Adrenal gland (tissue), 19 donors: ENCODE results near the gene SCP2. TPM values are rescaled to one million over a fixed set of nuclear protein-coding genes. Genes with fewer than 3 reads are reported as not detected.
A peak's percentile ranks its signal among the peaks of the same experiment; 100 is the strongest.

Source experiments
- DNase-seq, 7 donors: peaks; one replicate each; pipeline ENCODE4 v3.0.0-alpha.2; 2019 to 2020
- H3K27ac ChIP-seq, 5 donors: fragments of 200-600 bp; sonication (generic) in 4 of 5; 1 replicate in 3 of 5; 2 replicates in 2 of 5; pipeline versions ENCODE4 v1.5.1 to v1.8.0; 2016 to 2020; ENCODE audit warnings: mild to moderate bottlenecking in 1 of 5
- H3K27me3 ChIP-seq: fragments of 200-600 bp; 2 replicates; pipeline ENCODE4 v1.8.0; 2021
- H3K36me3 ChIP-seq, 2 donors: fragments of 200-600 bp; replicated peaks in 1 of 2; 1 replicate in 1 of 2; 2 replicates in 1 of 2; pipeline versions ENCODE4 v1.5.1 to v1.8.0; 2018 to 2022
- H3K4me1 ChIP-seq, 2 donors: fragments of 200-600 bp; replicated peaks in 1 of 2; 1 replicate in 1 of 2; 2 replicates in 1 of 2; pipeline versions ENCODE4 v1.5.1 to v1.8.0; 2018 to 2021
- H3K4me3 ChIP-seq, 4 donors: fragments of 200-600 bp; sonication (generic) in 3 of 4; one replicate each; pipeline ENCODE4 v1.5.1; 2016 to 2018
- H3K9me3 ChIP-seq, 3 donors: fragments of 200-600 bp; sonication (generic) in 1 of 3; replicated peaks in 1 of 3; 1 replicate in 2 of 3; 2 replicates in 1 of 3; pipeline versions ENCODE4 v1.5.1 to v1.8.0; 2016 to 2021
- POLR2A ChIP-seq, 2 donors: fragments of 450-650 bp; IDR thresholded peaks; one replicate each; pipeline ENCODE4 v1.6.1; 2017; ENCODE audit warnings: antibody characterized with exemption in 2 of 2, mild to moderate bottlenecking in 2 of 2, moderate library complexity in 1 of 2
- WGBS, 4 donors: extraction: QIAGEN DNeasy Blood & Tissue Kit in 2 of 4; methylation state at CpG; one replicate each; pipeline versions ENCODE4 v1.1.5 to v1.1.7; 2013 to 2017; 5-methylcytosine and 5-hydroxymethylcytosine counted together
- intact Hi-C, 2 donors: fragments of 100-400 bp; cut with DNase I; formaldehyde crosslinking; loops; one replicate each; pipeline versions ENCODE4 v1.14.1 to v1.15.0; 2022 to 2023
- long read RNA-seq, 10 donors: library from polyadenylated mRNA in 3 of 10; unstranded in 2 of 10; stranded (forward) in 1 of 10; transcript quantifications; one replicate each; pipeline ENCODE4 v2.0.0 and lab custom pipeline, GENCODE V29; 2021 to 2026
- polyA plus RNA-seq, 3 donors: library from polyadenylated mRNA; stranded (reverse); fragments of 200-250 nt in 2 of 3; fragments of 350-450 nt in 1 of 3; fragmentation: Illumina TruSeq in 1 of 3; extraction: RNeasy Lipid Tissue Mini Kit (QIAGEN cat#74804) in 1 of 3; gene quantifications; one replicate each; pipeline ENCODE4 v1.2.3, GENCODE V29; 2013 to 2014
- total RNA-seq, 9 donors: library from RNA; depleted of rRNA in 4 of 9; stranded (reverse); fragments of >200 nt in 4 of 9; fragments of 120-200 nt in 1 of 9; fragmentation: NEBNext Ultra II Directional in 1 of 9; extraction: Animal tissue kit (Norgen Biotek cat#: 25700) in 1 of 9; gene quantifications; one replicate each; pipeline versions ENCODE4 v1.1.0 to v1.2.4, GENCODE V29; 2013 to 2023
- TF ChIP-seq, protein P1 (sequence below), 6 experiments: fragments of 450-650 bp in 4 of 6; fragments of 200-600 bp in 2 of 6; sonication (generic) in 1 of 6; IDR thresholded peaks; 1 replicate in 5 of 6; 2 replicates in 1 of 6; pipeline versions ENCODE4 v1.5.1 to v1.8.0; 2016 to 2021; ENCODE audit warnings: antibody characterized with exemption in 6 of 6, mild to moderate bottlenecking in 2 of 6, moderate library complexity in 1 of 6
- donor health status: healthy with polysubstance abuse.
- donor health status: Bipolar disorder and iron deficiency.
- donor health status: DM: yes; HTN: yes; CAD: no.
- donor health status: DM: no; HTN: no; CAD: no.
- donor health status: DM: no; HTN: no; CAD: no.
- donor health status: DM: yes; HTN: yes; CAD: no.

Gene SCP2
- total RNA-seq (100 to 1,000 TPM; 114 to 170 (median 139) TPM), polyA plus RNA-seq (100 to 1,000 TPM; 120 to 256 (median 154) TPM)
- long read RNA-seq, donor 1, transcript SCP2-205 (4 exons, 1,298 nt): minor isoform, 7 of 91 reads
- long read RNA-seq, donor 1, transcript SCP2-207 (5 exons, 894 nt): major isoform, 74 of 91 reads
- long read RNA-seq, donor 1, transcript SCP2-203 (16 exons, 2,811 nt): minor isoform, 8 of 91 reads
- long read RNA-seq, donor 1, partial matches to known transcripts: 0 of 91 reads
- long read RNA-seq, donor 1, other reads (novel, unspliced or antisense): 0 of 91 reads
- long read RNA-seq, donor 2, transcript SCP2-207 (5 exons, 894 nt): major isoform, 52 of 65 reads
- long read RNA-seq, donor 2, transcript SCP2-205 (4 exons, 1,298 nt): minor isoform, 6 of 65 reads
- long read RNA-seq, donor 2, partial matches to known transcripts: 0 of 65 reads
- long read RNA-seq, donor 2, other reads (novel, unspliced or antisense): 0 of 65 reads
- long read RNA-seq, donor 3, transcript SCP2-207 (5 exons, 894 nt): major isoform, 46 of 71 reads
- long read RNA-seq, donor 3, partial matches to known transcripts: 19 of 71 reads
- long read RNA-seq, donor 3, other reads (novel, unspliced or antisense): 0 of 71 reads
- long read RNA-seq, donor 4, transcript SCP2-207 (5 exons, 894 nt): major isoform, 100 of 151 reads
- long read RNA-seq, donor 4, transcript SCP2-203 (16 exons, 2,811 nt): minor isoform, 30 of 151 reads
- long read RNA-seq, donor 4, partial matches to known transcripts: 13 of 151 reads
- long read RNA-seq, donor 4, other reads (novel, unspliced or antisense): 2 of 151 reads
- long read RNA-seq, donor 5, transcript SCP2-205 (4 exons, 1,298 nt): minor isoform, 6 of 285 reads
- long read RNA-seq, donor 5, transcript SCP2-207 (5 exons, 894 nt): major isoform, 136 of 285 reads
- long read RNA-seq, donor 5, transcript SCP2-203 (16 exons, 2,811 nt): minor isoform, 119 of 285 reads
- long read RNA-seq, donor 5, partial matches to known transcripts: 5 of 285 reads
- long read RNA-seq, donor 5, other reads (novel, unspliced or antisense): 16 of 285 reads
- long read RNA-seq, donor 6, transcript SCP2-203 (16 exons, 2,811 nt): minor isoform, 30 of 107 reads
- long read RNA-seq, donor 6, transcript SCP2-207 (5 exons, 894 nt): major isoform, 57 of 107 reads
- long read RNA-seq, donor 6, partial matches to known transcripts: 15 of 107 reads
- long read RNA-seq, donor 6, other reads (novel, unspliced or antisense): 4 of 107 reads
- long read RNA-seq, donor 7, transcript SCP2-207 (5 exons, 894 nt): major isoform, 30 of 49 reads
- long read RNA-seq, donor 7, partial matches to known transcripts: 15 of 49 reads
- long read RNA-seq, donor 7, other reads (novel, unspliced or antisense): 0 of 49 reads
- long read RNA-seq, donor 8, transcript SCP2-207 (5 exons, 894 nt): major isoform, 76 of 107 reads
- long read RNA-seq, donor 8, transcript SCP2-203 (16 exons, 2,811 nt): minor isoform, 15 of 107 reads
- long read RNA-seq, donor 8, partial matches to known transcripts: 7 of 107 reads
- long read RNA-seq, donor 8, other reads (novel, unspliced or antisense): 0 of 107 reads
- long read RNA-seq, donor 9, transcript SCP2-207 (5 exons, 894 nt): major isoform, 53 of 63 reads
- long read RNA-seq, donor 9, transcript SCP2-203 (16 exons, 2,811 nt): minor isoform, 7 of 63 reads
- long read RNA-seq, donor 9, partial matches to known transcripts: 0 of 63 reads
- long read RNA-seq, donor 9, other reads (novel, unspliced or antisense): 0 of 63 reads
- long read RNA-seq, donor 10, transcript SCP2-207 (5 exons, 894 nt): major isoform, 24 of 34 reads
- long read RNA-seq, donor 10, transcript SCP2-205 (4 exons, 1,298 nt): minor isoform, 5 of 34 reads
- long read RNA-seq, donor 10, partial matches to known transcripts: 0 of 34 reads
- long read RNA-seq, donor 10, other reads (novel, unspliced or antisense): 0 of 34 reads

DNA sequence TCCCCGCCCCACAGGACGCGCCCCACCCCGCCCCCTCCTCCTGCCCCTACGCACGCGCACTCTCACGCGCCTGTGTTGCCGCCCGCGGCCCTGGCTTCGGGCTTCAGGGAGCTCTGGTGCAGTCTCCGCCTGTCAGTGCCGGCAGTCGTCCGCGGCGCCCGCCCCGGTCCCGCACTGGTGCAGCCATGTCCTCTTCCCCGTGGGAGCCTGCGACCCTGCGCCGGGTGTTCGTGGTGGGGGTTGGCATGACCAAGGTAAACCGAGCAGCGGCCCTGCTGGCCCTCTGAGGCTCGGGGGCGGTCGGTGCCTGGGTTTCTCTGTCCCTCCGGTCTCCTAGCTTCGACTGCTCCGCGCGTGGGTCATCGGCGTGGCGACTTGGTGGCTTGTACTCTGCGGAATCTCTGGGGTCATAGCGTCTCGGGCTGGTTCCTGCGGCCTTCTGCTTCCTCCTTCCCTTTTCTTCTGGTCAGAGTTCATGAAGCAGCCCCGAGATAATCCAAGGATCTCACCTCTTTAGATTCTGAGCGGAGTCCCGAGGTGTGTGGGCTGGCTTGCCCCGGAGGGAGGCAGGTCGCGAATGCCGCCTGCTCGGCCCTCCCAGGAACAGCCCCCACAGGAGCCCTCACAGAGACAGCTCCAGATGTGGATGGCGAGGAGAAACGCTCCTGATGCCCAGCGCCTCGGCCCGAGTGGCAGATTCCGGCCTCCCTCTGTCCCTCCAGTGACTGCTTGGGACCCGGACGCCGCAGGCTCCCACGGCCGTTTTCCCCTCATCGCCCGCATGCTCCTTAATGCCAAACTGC is at the start of gene SCP2:
Gene SCP2 (plus strand): TSS at position 65 of the 803 bp plus-strand sequence. CDS start 121 bp downstream, at position 186.
- Histone ChIP-seq H3K27me3 (no peaks in the 10 kb centered on the region), H3K9me3 (no peaks in the 10 kb centered on the region), H3K36me3 (no peaks in the 10 kb centered on the region), H3K4me1 (peaks cover 0 to 16% of the 10 kb centered on the region in 2 donors), H3K27ac (peak within 1 kb of the TSS in 4 of 5 donors; percentile 62 to 87 (median 82)), H3K4me3 (peak within 1 kb of the TSS; percentile 41 to 75 (median 72))
- peak; percentile 81 to 88 (median 87) for DNase-seq
- intact Hi-C loops: loop anchor here in 1 of 2 donors (10.0 kb wide), 1 partner anchor 247 kb away; no protein-coding TSS in a partner anchor
- WGBS, 4 donors: 0 to 1% (median 0%) methylated on average over 10 to 65 of the region's 65 CpGs
- peak; percentile 76 to 88 for TF ChIP-seq POLR2A (IDR thresholded peaks at IDR 0.05)
- TF ChIP-seq, protein P1, sequence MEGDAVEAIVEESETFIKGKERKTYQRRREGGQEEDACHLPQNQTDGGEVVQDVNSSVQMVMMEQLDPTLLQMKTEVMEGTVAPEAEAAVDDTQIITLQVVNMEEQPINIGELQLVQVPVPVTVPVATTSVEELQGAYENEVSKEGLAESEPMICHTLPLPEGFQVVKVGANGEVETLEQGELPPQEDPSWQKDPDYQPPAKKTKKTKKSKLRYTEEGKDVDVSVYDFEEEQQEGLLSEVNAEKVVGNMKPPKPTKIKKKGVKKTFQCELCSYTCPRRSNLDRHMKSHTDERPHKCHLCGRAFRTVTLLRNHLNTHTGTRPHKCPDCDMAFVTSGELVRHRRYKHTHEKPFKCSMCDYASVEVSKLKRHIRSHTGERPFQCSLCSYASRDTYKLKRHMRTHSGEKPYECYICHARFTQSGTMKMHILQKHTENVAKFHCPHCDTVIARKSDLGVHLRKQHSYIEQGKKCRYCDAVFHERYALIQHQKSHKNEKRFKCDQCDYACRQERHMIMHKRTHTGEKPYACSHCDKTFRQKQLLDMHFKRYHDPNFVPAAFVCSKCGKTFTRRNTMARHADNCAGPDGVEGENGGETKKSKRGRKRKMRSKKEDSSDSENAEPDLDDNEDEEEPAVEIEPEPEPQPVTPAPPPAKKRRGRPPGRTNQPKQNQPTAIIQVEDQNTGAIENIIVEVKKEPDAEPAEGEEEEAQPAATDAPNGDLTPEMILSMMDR (IDR thresholded peaks at IDR 0.05): no peak

- H3K4me1 ChIP-seq: no peaks in the 10 kb centered on the region
- no peaks in the 10 kb centered on the region for H3K9me3 ChIP-seq
- no peak overlapping the region for H3K4me3 ChIP-seq
- TF ChIP-seq, protein P1 (IDR thresholded peaks at IDR 0.05): no peak
- no peak for TF ChIP-seq POLR2A (IDR thresholded peaks at IDR 0.05)
- no peaks in the 10 kb centered on the region for H3K27me3 ChIP-seq
- intact Hi-C loops: no loop called here
- H3K27ac ChIP-seq: no peak overlapping the region
- 95 to 96% (median 95%) methylated on average over 3 of the region's 3 CpGs for WGBS, 4 donors
- no peaks in the 10 kb centered on the region for H3K36me3 ChIP-seq
- DNase-seq: no peak
Observed at GRCh38 chr1:52877554-52877953, 49.5 kb upstream of the SCP2 start.

DNA sequence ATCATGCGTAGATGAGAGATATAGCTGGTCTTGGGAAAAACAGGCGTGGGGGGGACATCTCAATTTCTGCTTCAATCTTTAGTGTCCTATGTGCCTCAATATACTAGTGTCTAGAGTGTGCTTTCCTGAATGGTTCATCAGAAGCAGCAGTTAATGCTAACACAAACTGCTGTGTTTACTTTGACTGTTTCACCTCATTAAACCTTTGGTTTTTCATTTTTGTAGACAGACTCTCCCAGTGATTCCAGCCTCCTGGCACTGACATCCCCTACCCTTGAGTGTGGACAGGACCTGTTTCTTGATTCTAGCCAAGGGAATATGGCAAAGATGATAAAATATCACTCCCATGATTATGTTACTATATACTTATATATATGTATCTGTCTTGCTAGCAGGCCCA is 46.9 kb upstream of the SCP2 start:
- no peak for TF ChIP-seq POLR2A (IDR thresholded peaks at IDR 0.05)
- TF ChIP-seq, protein P1 (IDR thresholded peaks at IDR 0.05): no peak
- Histone ChIP-seq H3K27ac (no peak overlapping the region), H3K4me3 (no peak overlapping the region), H3K27me3 (no peaks in the 10 kb centered on the region), H3K36me3 (no peaks in the 10 kb centered on the region), H3K4me1 (no peaks in the 10 kb centered on the region), H3K9me3 (no peaks in the 10 kb centered on the region)
- DNase-seq: no peak
- 81 to 93% (median 84%) methylated on average over 2 of the region's 2 CpGs for WGBS, 4 donors
- intact Hi-C loops: no loop called here
